Measurements from ENCODE around the gene PFKFB3. TPM values are rescaled to one million over a fixed set of nuclear protein-coding genes. Genes with fewer than 3 reads are reported as not detected.

Gene PFKFB3
- total and polyA plus RNA-seq, 7 donors, result 10.2 to 33.2 (median 28.0) TPM

DNA sequence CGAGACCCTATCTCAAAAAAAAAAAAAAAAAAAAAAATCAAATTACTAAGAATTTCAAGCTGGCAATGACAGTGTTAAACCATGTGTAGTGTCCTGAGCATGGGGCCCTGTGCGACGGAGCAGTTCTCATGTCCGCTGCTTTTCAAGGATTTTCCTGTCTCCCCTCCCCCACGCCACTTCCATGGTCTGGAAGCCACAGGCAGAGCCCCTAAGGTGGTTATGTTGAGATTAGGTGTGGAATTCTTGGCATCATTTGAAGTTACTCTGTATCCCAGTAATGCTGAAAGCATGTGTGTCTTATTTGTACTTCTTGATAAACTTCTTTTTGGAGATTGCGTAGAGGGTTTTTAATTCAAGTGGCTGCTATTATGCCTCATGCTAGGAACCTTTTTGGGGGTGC is 65.2 kb downstream of the PFKFB3 start:
- DNase-seq, result no peak
- TF ChIP-seq EP300 (IDR thresholded peaks at IDR 0.05) (no peak), POLR2A (IDR thresholded peaks at IDR 0.05) (no peak)
- Histone ChIP-seq H3K9me3 (no peaks in the 10 kb centered on the region), H3K36me3 (no peaks in the 10 kb centered on the region), H3K27ac (no peak overlapping the region), H3K4me3 (no peak overlapping the region), H3K4me1 (no peaks in the 10 kb centered on the region), H3K27me3 (no peaks in the 10 kb centered on the region)
- intact Hi-C loops (cut with DNase I), result no loop called here
- WGBS, 2 donors, result 84 to 87% methylated on average over 6 of the region's 6 CpGs

DNA sequence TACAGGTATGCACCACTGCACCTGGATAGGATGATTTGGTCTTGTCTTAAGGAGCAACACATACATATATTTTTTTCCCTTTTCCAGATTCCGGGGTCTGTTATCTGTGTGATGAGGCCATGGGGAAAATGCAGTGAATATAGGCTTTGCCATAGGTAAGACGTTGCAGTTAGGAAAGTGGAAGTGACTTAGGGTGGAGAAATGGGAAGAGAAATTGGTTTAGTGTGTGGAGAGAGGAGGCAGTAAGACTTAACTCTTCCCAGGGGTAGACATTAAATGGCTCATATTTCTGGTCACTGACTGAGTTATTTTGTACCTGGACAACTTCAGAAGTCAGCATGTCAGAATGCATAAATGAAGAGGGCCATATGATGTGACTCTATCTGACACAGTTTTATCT is 66.7 kb downstream of the PFKFB3 start:
- Histone ChIP-seq H3K36me3 (no peaks in the 10 kb centered on the region), H3K27me3 (no peaks in the 10 kb centered on the region), H3K4me1 (peaks cover 0 to 13% (median 0%) of the 10 kb centered on the region in 4 donors), H3K4me3 (no peak overlapping the region), H3K27ac (no peak overlapping the region), H3K9me3 (no peaks in the 10 kb centered on the region)
- WGBS, 2 donors, result 76 to 83% methylated on average over 2 of the region's 2 CpGs
- no peak for TF ChIP-seq CTCF (IDR thresholded peaks at IDR 0.05)
- TF ChIP-seq POLR2A (IDR thresholded peaks at IDR 0.05), result no peak
- no peak for TF ChIP-seq EP300 (IDR thresholded peaks at IDR 0.05)
- no peak for TF ChIP-seq POLR2AphosphoS5 (IDR thresholded peaks at IDR 0.05)
- intact Hi-C loops (cut with DNase I), result no loop called here
- no peak for DNase-seq

- Histone ChIP-seq H3K36me3 (no peaks in the 10 kb centered on the region), H3K4me3 (no peak overlapping the region), H3K9me3 (no peaks in the 10 kb centered on the region), H3K4me1 (peaks cover 0 to 13% (median 3%) of the 10 kb centered on the region in 4 donors), H3K27me3 (no peaks in the 10 kb centered on the region), H3K27ac (no peak overlapping the region)
- TF ChIP-seq EP300 (IDR thresholded peaks at IDR 0.05), result no peak
- TF ChIP-seq CTCF (IDR thresholded peaks at IDR 0.05), result no peak
- no peak for TF ChIP-seq POLR2AphosphoS5 (IDR thresholded peaks at IDR 0.05)
- no peak for TF ChIP-seq POLR2A (IDR thresholded peaks at IDR 0.05)
- DNase-seq, result no peak
- 81 to 89% methylated on average over 20 of the region's 20 CpGs for WGBS, 2 donors
- intact Hi-C loops (cut with DNase I), result no loop called here
These were observed 67.5 kb downstream of the PFKFB3 start for GRCh38 chr10:6269953-6270867.

GRCh38 chr10:6270951-6271350 is 68.2 kb downstream of the PFKFB3 start:
- H3K36me3 ChIP-seq, result no peaks in the 10 kb centered on the region
- intact Hi-C loops (cut with DNase I), result no loop called here
- H3K4me1 ChIP-seq, result peaks cover 0 to 13% (median 3%) of the 10 kb centered on the region in 4 donors
- no peak for DNase-seq
- no peak for TF ChIP-seq CTCF (IDR thresholded peaks at IDR 0.05)
- TF ChIP-seq POLR2AphosphoS5 (IDR thresholded peaks at IDR 0.05), result no peak
- TF ChIP-seq EP300 (IDR thresholded peaks at IDR 0.05), result no peak
- TF ChIP-seq POLR2A (IDR thresholded peaks at IDR 0.05), result no peak
- no peaks in the 10 kb centered on the region for H3K9me3 ChIP-seq
- WGBS, 2 donors, result 48 to 75% methylated on average over 7 of the region's 7 CpGs
- H3K27me3 ChIP-seq, result no peaks in the 10 kb centered on the region
- H3K4me3 ChIP-seq, result no peak overlapping the region
- no peak overlapping the region for H3K27ac ChIP-seq

- H3K9me3 ChIP-seq, result no peaks in the 10 kb centered on the region
- H3K27ac ChIP-seq, result no peak overlapping the region
- no peak for TF ChIP-seq EP300 (IDR thresholded peaks at IDR 0.05)
- no peak for TF ChIP-seq POLR2A (IDR thresholded peaks at IDR 0.05)
- TF ChIP-seq CTCF (IDR thresholded peaks at IDR 0.05), result no peak
- TF ChIP-seq POLR2AphosphoS5 (IDR thresholded peaks at IDR 0.05), result no peak
- peaks cover 0 to 13% (median 3%) of the 10 kb centered on the region in 4 donors for H3K4me1 ChIP-seq
- no peaks in the 10 kb centered on the region for H3K27me3 ChIP-seq
- no peak for DNase-seq
- WGBS, 2 donors, result 35 to 67% methylated on average over 3 of the region's 3 CpGs
- H3K4me3 ChIP-seq, result no peak overlapping the region
- H3K36me3 ChIP-seq, result no peaks in the 10 kb centered on the region
- intact Hi-C loops (cut with DNase I), result no loop called here
These were observed 68.9 kb downstream of the PFKFB3 start for GRCh38 chr10:6271663-6272062.

All from sigmoid colon (tissue), 7 donors.